Activated CD8-positive, alpha-beta T cell treated with anti-CD3 and anti-CD28 coated beads, Interleukin-2, amount 10 ng/mL, durations not matched to agents 7 days and 5 days (primary cell): ENCODE data around the gene PTPN22. TPM values are rescaled to one million over a fixed set of nuclear protein-coding genes. Genes with fewer than 3 reads are reported as not detected.

Experiments
- ATAC-seq: fragments of 150-1000 bp; cut with Tn5 transposase; one replicate; pipeline ENCODE4 v1.10.0; 2021; ENCODE audit warnings: moderate library complexity
- CTCF ChIA-PET: fragments of 350-600 bp; sonication (Branson Sonifier 250); formaldehyde crosslinking; loops from one replicate; lab custom pipeline; 2021; ENCODE audit warnings: antibody characterized with exemption; lab: Charles Lee
- POLR2A ChIA-PET: fragments of 350-600 bp; sonication (Branson Sonifier 250); formaldehyde crosslinking; loops from one replicate; lab custom pipeline; 2021; ENCODE audit warnings: antibody characterized with exemption; lab: Charles Lee
- DNase-seq: peaks from one replicate; pipeline ENCODE4 v3.0.0-alpha.2; 2020
- H3K27ac Mint-ChIP-seq: one replicate; pipeline ENCODE4 v1.8.0; 2021; ENCODE audit warnings: mild to moderate bottlenecking, mixed read lengths
- H3K27me3 Mint-ChIP-seq: one replicate; pipeline ENCODE4 v1.8.0; 2021; ENCODE audit warnings: low read depth, mixed read lengths
- H3K36me3 Mint-ChIP-seq: one replicate; pipeline ENCODE4 v1.8.0; 2021; ENCODE audit warnings: low read depth, mixed read lengths
- H3K4me1 Mint-ChIP-seq: one replicate; pipeline ENCODE4 v1.8.0; 2021; ENCODE audit warnings: low read depth, mixed read lengths
- H3K4me3 Mint-ChIP-seq: one replicate; pipeline ENCODE4 v1.8.0; 2021; ENCODE audit warnings: mild to moderate bottlenecking, mixed read lengths
- H3K9me3 Mint-ChIP-seq: one replicate; pipeline ENCODE4 v1.8.0; 2022; ENCODE audit warnings: mixed read lengths; ENCODE audit not compliant: insufficient read depth
- total RNA-seq, 2 experiments: library from RNA; stranded (reverse); gene quantifications; one replicate each; pipeline ENCODE4 v1.2.3, GENCODE V29; 2021

PTPN22 gene
- total RNA-seq, 2 experiments from 2014 or later = 74.8 to 78.9 TPM

DNA sequence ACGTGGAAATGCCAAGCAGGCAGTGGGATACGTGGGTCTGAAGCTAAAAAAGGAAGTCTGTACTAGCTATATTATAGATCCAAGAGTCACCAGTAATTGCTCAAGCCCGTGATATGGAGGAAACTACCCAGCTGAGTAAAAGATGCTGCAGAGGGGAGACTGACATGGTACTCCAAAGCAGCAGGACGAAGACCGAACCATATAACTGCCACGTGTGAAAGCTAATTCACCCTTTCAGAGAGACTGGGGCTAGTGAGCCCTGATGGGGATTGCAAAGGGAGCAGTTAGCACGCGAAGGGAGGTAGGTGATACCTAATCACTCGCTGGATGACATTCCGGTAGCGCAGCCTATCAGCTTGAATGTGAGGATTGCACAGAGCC, 32.8 kb upstream of the PTPN22 start:
- Mint-ChIP-seq H3K4me1 (peaks cover 66% of the 10 kb centered on the region), H3K27ac (peak overlapping the region; percentile 96), H3K4me3 (peak overlapping the region; percentile 97), H3K27me3 (no peaks in the 10 kb centered on the region), H3K9me3 (no peaks in the 10 kb centered on the region), H3K36me3 (peaks cover 59% of the 10 kb centered on the region)
- ATAC-seq (peak; percentile 49), DNase-seq (no peak)
- ChIA-PET POLR2A (interaction anchor here (0.6 to 5.5 kb wide), 18 partner anchors 11 to 93 kb away, joined by 3 to 110 read pairs (median 4); partner anchors contain the start of genes HIPK1 and RSBN1), CTCF (interaction anchor here (1.0 to 7.5 kb wide), 23 partner anchors 9 to 378 kb away, joined by 3 to 79 read pairs (median 6); partner anchors contain the start of genes HIPK1 and OLFML3)

DNA sequence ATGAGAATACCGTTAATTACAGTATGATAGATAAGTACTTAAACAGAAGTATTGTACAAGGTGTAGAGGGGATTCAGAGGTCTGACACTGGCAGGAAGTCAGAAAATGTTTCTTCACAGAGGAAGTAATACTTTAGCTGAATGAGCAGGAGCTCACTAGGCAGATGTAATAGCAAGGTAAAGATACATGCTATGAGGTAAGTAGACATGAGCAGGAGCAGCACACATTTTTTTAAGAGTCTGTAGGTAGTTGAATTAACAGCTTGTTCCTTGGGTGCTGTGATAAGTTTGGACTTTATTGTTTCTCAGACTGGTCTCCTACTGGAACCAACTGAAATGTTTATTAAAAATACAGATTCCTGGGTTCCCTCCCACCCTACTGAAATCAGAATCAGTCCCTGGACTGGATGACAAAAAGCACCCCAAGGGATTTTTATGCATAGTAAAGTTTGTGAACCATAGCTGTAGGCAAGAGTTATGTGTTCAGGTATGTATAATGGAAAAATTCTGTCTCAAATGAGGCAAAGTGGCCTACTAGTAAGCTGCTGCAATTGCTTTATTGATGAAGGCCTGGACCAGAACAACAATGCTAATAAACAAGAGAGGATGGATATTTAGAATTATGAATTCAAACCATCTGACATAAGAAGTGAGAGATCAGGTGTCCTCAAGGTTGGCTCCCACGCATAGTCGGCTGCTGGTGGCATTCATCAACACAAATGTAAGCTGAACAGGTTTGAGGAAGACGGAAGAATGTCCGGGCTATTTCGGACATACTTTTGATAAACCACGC, 32.2 kb upstream of the PTPN22 start:
- CTCF ChIA-PET = interaction anchor here (1.0 to 7.5 kb wide), 23 partner anchors 8 to 379 kb away, joined by 3 to 79 read pairs (median 6); partner anchors contain the start of genes HIPK1 and OLFML3
- H3K4me3 Mint-ChIP-seq = peak overlapping the region; percentile 97
- ATAC-seq = no peak
- no peaks in the 10 kb centered on the region for H3K9me3 Mint-ChIP-seq
- POLR2A ChIA-PET = interaction anchor here (0.6 to 5.5 kb wide), 20 partner anchors 9 to 92 kb away, joined by 3 to 110 read pairs (median 4); partner anchors contain the start of genes HIPK1 and RSBN1
- H3K4me1 Mint-ChIP-seq = peaks cover 70% of the 10 kb centered on the region
- H3K36me3 Mint-ChIP-seq = peaks cover 63% of the 10 kb centered on the region
- H3K27me3 Mint-ChIP-seq = no peaks in the 10 kb centered on the region
- H3K27ac Mint-ChIP-seq = peak overlapping the region; percentile 96
- DNase-seq = no peak

DNA sequence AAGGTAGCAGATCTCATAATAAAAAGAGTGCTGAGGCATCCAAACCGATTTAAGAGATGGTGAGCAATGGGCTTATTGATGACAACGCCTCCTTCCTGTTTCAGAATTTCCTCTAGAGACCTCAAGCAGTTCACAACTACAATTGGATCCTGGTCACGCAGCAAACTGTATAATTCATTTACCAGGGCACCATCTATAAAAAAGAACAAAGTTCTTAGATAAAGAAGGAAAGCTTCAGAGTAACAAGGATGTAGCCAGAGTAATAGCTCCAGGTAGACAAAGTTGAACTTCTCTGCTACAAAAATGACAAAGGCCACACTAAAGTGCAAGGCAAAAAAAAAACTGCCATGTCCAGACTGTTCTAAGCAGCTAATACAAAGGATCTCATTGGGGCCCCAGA, 29.7 kb upstream of the PTPN22 start:
- DNase-seq = no peak
- Mint-ChIP-seq H3K4me3 (peak overlapping the region; percentile 29), H3K4me1 (peaks cover 59% of the 10 kb centered on the region), H3K36me3 (peaks cover 70% of the 10 kb centered on the region), H3K27ac (peak overlapping the region; percentile 74), H3K9me3 (no peaks in the 10 kb centered on the region), H3K27me3 (no peaks in the 10 kb centered on the region)
- no peak for ATAC-seq
- POLR2A ChIA-PET = interaction anchor here (1.4 to 5.5 kb wide), 3 partner anchors 26 to 32 kb away, joined by 3 to 110 read pairs (median 43); partner anchors contain the start of gene HIPK1
- CTCF ChIA-PET = interaction anchor here (0.8 to 7.5 kb wide), 7 partner anchors 23 to 66 kb away, joined by 3 to 79 read pairs (median 4); partner anchors contain the start of gene HIPK1

DNA sequence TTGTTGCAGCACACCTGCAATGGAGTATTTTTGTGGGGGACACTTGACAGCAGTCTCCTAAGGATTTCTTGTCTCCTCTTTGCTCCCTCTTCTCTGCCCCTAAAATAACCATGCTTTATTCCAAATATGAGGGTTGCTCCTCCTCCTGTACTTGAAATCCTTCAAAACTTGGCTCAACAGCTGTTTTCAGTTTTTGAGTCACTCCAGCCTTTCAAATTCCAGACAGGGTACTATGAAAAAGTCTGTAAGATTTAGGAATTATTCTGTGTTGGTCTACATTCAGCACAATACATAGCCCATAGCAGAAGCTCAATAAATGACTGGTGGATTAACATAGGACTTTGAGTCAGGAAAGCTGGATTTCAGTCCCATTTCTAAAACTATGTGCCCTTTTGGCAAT, 27.6 kb upstream of the PTPN22 start:
- ChIA-PET CTCF (interaction anchor here (1.0 to 2.0 kb wide), 2 partner anchors 24 to 39 kb away, joined by 3 to 8 read pairs; no protein-coding TSS in a partner anchor), POLR2A (interaction anchor here (0.6 kb wide), 1 partner anchor 30 kb away, joined by 4 read pairs; the partner anchor contains the start of gene HIPK1)
- H3K27ac Mint-ChIP-seq = no peak overlapping the region
- peaks cover 84% of the 10 kb centered on the region for H3K36me3 Mint-ChIP-seq
- H3K4me1 Mint-ChIP-seq = peaks cover 55% of the 10 kb centered on the region
- ATAC-seq = no peak
- H3K27me3 Mint-ChIP-seq = no peaks in the 10 kb centered on the region
- no peak overlapping the region for H3K4me3 Mint-ChIP-seq
- no peaks in the 10 kb centered on the region for H3K9me3 Mint-ChIP-seq
- DNase-seq = no peak

- no peaks in the 10 kb centered on the region for H3K27me3 Mint-ChIP-seq
- no peak for DNase-seq
- POLR2A ChIA-PET = interaction anchor here (0.7 kb wide), 1 partner anchor 33 kb away, joined by 3 read pairs; no protein-coding TSS in a partner anchor
- peaks cover 87% of the 10 kb centered on the region for H3K36me3 Mint-ChIP-seq
- no peaks in the 10 kb centered on the region for H3K9me3 Mint-ChIP-seq
- peaks cover 53% of the 10 kb centered on the region for H3K4me1 Mint-ChIP-seq
- no peak overlapping the region for H3K27ac Mint-ChIP-seq
- ATAC-seq = no peak
- H3K4me3 Mint-ChIP-seq = no peak overlapping the region
- CTCF ChIA-PET = no interaction called here
Observed at GRCh38 chr1:113898241-113898814, 26.8 kb upstream of the PTPN22 start.

DNA sequence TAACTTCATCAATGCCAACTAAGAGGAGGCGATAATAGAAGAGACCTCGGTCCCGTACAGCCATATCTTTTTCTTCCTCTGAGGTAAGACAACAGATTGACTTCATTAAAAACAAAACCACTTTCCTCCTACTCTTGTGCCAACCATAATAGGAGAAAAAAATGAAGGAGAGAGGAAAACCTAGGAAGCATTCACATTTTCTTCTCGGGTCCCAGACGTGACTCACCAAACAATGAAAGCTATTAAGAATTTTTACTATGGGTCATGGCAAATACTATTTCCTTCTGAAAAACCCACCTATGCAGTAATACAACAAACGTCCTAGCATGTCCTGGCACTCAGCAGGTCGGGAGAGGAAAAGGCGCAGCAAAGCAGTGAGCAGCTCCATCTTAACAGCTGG, 24.4 kb upstream of the PTPN22 start:
- H3K9me3 Mint-ChIP-seq = no peaks in the 10 kb centered on the region
- ATAC-seq = no peak
- ChIA-PET POLR2A (no interaction called here), CTCF (interaction anchor here (1.1 to 1.5 kb wide), 4 partner anchors 8 to 29 kb away, joined by 3 to 7 read pairs (median 4); partner anchors contain the start of gene AP4B1)
- H3K27me3 Mint-ChIP-seq = no peaks in the 10 kb centered on the region
- no peak overlapping the region for H3K4me3 Mint-ChIP-seq
- no peak for DNase-seq
- H3K4me1 Mint-ChIP-seq = peaks cover 29% of the 10 kb centered on the region
- peaks cover 70% of the 10 kb centered on the region for H3K36me3 Mint-ChIP-seq
- no peak overlapping the region for H3K27ac Mint-ChIP-seq

DNA sequence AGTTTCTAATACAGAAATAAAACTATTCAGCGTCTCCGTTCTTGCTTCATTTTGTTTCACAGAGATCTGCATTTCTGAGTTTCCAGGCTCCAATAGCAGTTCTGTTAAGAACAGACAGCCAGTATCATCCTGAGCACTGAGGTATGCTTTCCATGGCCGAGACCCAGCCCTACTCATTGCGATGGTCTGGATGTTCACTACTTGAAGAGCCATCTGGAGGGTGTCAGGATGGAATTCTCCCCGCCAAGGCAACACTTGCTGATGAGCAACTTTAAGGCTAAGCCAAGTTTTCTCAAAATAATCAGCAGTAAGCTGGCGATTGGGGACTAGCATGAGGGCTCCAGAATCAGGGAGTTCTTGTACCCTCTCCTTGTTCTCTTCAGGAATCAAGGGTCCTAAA, 23.6 kb upstream of the PTPN22 start:
- POLR2A ChIA-PET = no interaction called here
- Mint-ChIP-seq H3K27ac (no peak overlapping the region), H3K4me3 (no peak overlapping the region), H3K27me3 (no peaks in the 10 kb centered on the region), H3K36me3 (peaks cover 63% of the 10 kb centered on the region), H3K9me3 (no peaks in the 10 kb centered on the region), H3K4me1 (peaks cover 20% of the 10 kb centered on the region)
- ATAC-seq (no peak), DNase-seq (no peak)
- CTCF ChIA-PET = interaction anchor here (1.1 to 1.5 kb wide), 2 partner anchors 9 kb away, joined by 5 to 7 read pairs; partner anchors contain the start of gene AP4B1

- no peaks in the 10 kb centered on the region for H3K27me3 Mint-ChIP-seq
- no peak for ATAC-seq
- no peak for DNase-seq
- no peak overlapping the region for H3K4me3 Mint-ChIP-seq
- peaks cover 5% of the 10 kb centered on the region for H3K4me1 Mint-ChIP-seq
- ChIA-PET POLR2A (interaction anchor here (0.7 to 1.1 kb wide), 3 partner anchors 11 to 38 kb away, joined by 4 to 5 read pairs (median 5); partner anchors contain the start of gene AP4B1), CTCF (interaction anchor here (0.9 to 2.3 kb wide), 5 partner anchors 12 to 26 kb away, joined by 3 to 9 read pairs (median 4); no protein-coding TSS in a partner anchor)
- no peaks in the 10 kb centered on the region for H3K9me3 Mint-ChIP-seq
- H3K36me3 Mint-ChIP-seq = peaks cover 44% of the 10 kb centered on the region
- peak overlapping the region; percentile 13 for H3K27ac Mint-ChIP-seq
Observed at GRCh38 chr1:113893267-113893666, 21.8 kb upstream of the PTPN22 start.

- ATAC-seq (no peak), DNase-seq (peak; percentile 14)
- H3K9me3 Mint-ChIP-seq = no peaks in the 10 kb centered on the region
- H3K4me1 Mint-ChIP-seq = peaks cover 13% of the 10 kb centered on the region
- no peak overlapping the region for H3K4me3 Mint-ChIP-seq
- H3K27ac Mint-ChIP-seq = peak overlapping the region; percentile 34
- CTCF ChIA-PET = interaction anchor here (1.7 to 2.0 kb wide), 3 partner anchors 10 to 22 kb away, joined by 3 to 7 read pairs (median 6); no protein-coding TSS in a partner anchor
- POLR2A ChIA-PET = no interaction called here
- H3K27me3 Mint-ChIP-seq = no peaks in the 10 kb centered on the region
- peaks cover 38% of the 10 kb centered on the region for H3K36me3 Mint-ChIP-seq
Observed at GRCh38 chr1:113891631-113892220, 20.2 kb upstream of the PTPN22 start.

- H3K27me3 Mint-ChIP-seq = no peaks in the 10 kb centered on the region
- H3K4me1 Mint-ChIP-seq = peaks cover 13% of the 10 kb centered on the region
- POLR2A ChIA-PET = no interaction called here
- no peaks in the 10 kb centered on the region for H3K9me3 Mint-ChIP-seq
- DNase-seq (no peak), ATAC-seq (no peak)
- no peak overlapping the region for H3K4me3 Mint-ChIP-seq
- CTCF ChIA-PET = interaction anchor here (1.5 to 1.9 kb wide), 3 partner anchors 10 to 13 kb away, joined by 3 to 7 read pairs (median 6); partner anchors contain the start of gene AP4B1
- H3K27ac Mint-ChIP-seq = no peak overlapping the region
- H3K36me3 Mint-ChIP-seq = peaks cover 33% of the 10 kb centered on the region
Observed at GRCh38 chr1:113890816-113891215, 19.3 kb upstream of the PTPN22 start.
